ENCODE data around the gene DOK1.

The DOK1 gene

DNA sequence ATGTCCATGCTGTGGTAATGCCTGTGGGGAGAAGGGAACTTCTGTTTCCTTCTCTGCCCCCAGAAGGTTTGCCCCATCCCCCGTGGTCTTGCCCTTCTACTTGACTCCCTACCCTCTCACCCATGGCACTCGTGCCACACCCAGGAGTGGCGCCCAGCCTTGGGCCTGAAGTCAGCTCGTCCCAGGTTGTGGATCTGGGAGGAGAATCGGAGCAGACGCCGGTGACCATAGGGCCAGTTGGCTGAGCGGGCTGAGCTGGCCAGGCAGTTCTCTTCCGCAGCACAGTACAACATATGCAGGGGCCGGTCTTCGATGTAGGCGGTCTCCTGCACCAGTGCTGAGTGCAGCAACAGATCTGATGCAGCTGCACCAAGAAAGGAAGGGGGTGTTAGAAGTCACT is 20.1 kb upstream of the DOK1 start:
- H3K4me2 ChIP-seq (ENCODE audit: low read length), result no peak overlapping the region
- no peak overlapping the region for H3K4me3 ChIP-seq (ENCODE audit: low read length)
- no peaks in the 10 kb centered on the region for H3K9me3 ChIP-seq (ENCODE audit: control insufficient read depth, insufficient read depth, low read length)
- H3K27me3 ChIP-seq (ENCODE audit: control insufficient read depth, low read length), result peaks cover 22% of the 10 kb centered on the region
- H3K79me2 ChIP-seq (ENCODE audit: control insufficient read depth, low read length), result peaks cover 21% of the 10 kb centered on the region
- no peak overlapping the region for H3K27ac ChIP-seq (ENCODE audit: low read depth, low read length)
- no peaks in the 10 kb centered on the region for H3K9me2 ChIP-seq (replicated peaks; ENCODE audit: control insufficient read depth, low read length)
- peaks cover 27% of the 10 kb centered on the region for H3K36me3 ChIP-seq (ENCODE audit: control insufficient read depth, low read length)
- no peaks in the 10 kb centered on the region for H4K20me1 ChIP-seq (ENCODE audit: control insufficient read depth, insufficient read depth, low read depth, low read length)
- peaks cover 7% of the 10 kb centered on the region; the same call in 1 of the 2 replicates for H3F3A ChIP-seq (ENCODE audit: control insufficient read depth, insufficient read depth)
- no peak for TF ChIP-seq EZH2phosphoT487 (IDR thresholded peaks at IDR 0.05; ENCODE audit: borderline replicate concordance, low read length)
- TF ChIP-seq, protein P1, sequence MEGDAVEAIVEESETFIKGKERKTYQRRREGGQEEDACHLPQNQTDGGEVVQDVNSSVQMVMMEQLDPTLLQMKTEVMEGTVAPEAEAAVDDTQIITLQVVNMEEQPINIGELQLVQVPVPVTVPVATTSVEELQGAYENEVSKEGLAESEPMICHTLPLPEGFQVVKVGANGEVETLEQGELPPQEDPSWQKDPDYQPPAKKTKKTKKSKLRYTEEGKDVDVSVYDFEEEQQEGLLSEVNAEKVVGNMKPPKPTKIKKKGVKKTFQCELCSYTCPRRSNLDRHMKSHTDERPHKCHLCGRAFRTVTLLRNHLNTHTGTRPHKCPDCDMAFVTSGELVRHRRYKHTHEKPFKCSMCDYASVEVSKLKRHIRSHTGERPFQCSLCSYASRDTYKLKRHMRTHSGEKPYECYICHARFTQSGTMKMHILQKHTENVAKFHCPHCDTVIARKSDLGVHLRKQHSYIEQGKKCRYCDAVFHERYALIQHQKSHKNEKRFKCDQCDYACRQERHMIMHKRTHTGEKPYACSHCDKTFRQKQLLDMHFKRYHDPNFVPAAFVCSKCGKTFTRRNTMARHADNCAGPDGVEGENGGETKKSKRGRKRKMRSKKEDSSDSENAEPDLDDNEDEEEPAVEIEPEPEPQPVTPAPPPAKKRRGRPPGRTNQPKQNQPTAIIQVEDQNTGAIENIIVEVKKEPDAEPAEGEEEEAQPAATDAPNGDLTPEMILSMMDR (IDR thresholded peaks at IDR 0.05; ENCODE audit: low read depth, low read length, poor library complexity, severe bottlenecking), result no peak
- H3K4me1 ChIP-seq (ENCODE audit: control insufficient read depth, low read length), result peaks cover 19% of the 10 kb centered on the region

DNA sequence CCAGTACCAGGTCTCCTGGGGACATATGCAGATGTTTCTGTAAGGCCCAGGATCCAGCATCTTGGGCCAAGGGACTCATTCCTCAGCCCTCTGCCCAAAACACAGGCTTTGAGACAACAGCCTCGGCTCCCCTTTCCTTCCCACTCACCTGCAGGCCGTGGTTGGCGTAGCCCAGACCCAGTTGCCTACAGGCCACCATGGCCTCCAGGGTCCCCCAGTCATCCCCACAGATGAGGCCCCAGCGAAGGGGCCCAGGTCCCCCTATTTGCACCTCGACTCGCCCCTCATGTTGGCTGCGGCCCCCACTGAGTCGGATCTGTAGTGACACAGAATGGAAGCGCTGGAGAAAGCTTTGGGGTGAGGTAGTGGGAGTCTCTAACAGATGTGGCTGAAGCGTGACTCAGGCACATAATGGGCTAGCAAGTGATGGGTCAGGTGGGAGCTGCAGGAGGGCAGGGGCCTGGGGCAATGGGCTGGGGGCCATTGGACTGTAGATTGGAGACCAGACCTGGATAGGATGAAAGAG is 19.0 kb upstream of the DOK1 start:
- TF ChIP-seq, protein P1 (IDR thresholded peaks at IDR 0.05; ENCODE audit: low read depth, low read length, poor library complexity, severe bottlenecking), result no peak
- TF ChIP-seq EZH2phosphoT487 (IDR thresholded peaks at IDR 0.05; ENCODE audit: borderline replicate concordance, low read length), result no peak
- H3K4me3 ChIP-seq (ENCODE audit: low read length), result no peak overlapping the region
- no peaks in the 10 kb centered on the region for H4K20me1 ChIP-seq (ENCODE audit: control insufficient read depth, insufficient read depth, low read depth, low read length)
- peaks cover 19% of the 10 kb centered on the region for H3K4me1 ChIP-seq (ENCODE audit: control insufficient read depth, low read length)
- H3K27me3 ChIP-seq (ENCODE audit: control insufficient read depth, low read length), result peaks cover 25% of the 10 kb centered on the region
- no peaks in the 10 kb centered on the region for H3K9me2 ChIP-seq (replicated peaks; ENCODE audit: control insufficient read depth, low read length)
- H3K27ac ChIP-seq (ENCODE audit: low read depth, low read length), result no peak overlapping the region
- H3K4me2 ChIP-seq (ENCODE audit: low read length), result no peak overlapping the region
- H3K36me3 ChIP-seq (ENCODE audit: control insufficient read depth, low read length), result peaks cover 27% of the 10 kb centered on the region
- peaks cover 10% of the 10 kb centered on the region for H3K79me2 ChIP-seq (ENCODE audit: control insufficient read depth, low read length)
- peaks cover 7% of the 10 kb centered on the region; the same call in 1 of the 2 replicates for H3F3A ChIP-seq (ENCODE audit: control insufficient read depth, insufficient read depth)
- H3K9me3 ChIP-seq (ENCODE audit: control insufficient read depth, insufficient read depth, low read length), result no peaks in the 10 kb centered on the region

DNA sequence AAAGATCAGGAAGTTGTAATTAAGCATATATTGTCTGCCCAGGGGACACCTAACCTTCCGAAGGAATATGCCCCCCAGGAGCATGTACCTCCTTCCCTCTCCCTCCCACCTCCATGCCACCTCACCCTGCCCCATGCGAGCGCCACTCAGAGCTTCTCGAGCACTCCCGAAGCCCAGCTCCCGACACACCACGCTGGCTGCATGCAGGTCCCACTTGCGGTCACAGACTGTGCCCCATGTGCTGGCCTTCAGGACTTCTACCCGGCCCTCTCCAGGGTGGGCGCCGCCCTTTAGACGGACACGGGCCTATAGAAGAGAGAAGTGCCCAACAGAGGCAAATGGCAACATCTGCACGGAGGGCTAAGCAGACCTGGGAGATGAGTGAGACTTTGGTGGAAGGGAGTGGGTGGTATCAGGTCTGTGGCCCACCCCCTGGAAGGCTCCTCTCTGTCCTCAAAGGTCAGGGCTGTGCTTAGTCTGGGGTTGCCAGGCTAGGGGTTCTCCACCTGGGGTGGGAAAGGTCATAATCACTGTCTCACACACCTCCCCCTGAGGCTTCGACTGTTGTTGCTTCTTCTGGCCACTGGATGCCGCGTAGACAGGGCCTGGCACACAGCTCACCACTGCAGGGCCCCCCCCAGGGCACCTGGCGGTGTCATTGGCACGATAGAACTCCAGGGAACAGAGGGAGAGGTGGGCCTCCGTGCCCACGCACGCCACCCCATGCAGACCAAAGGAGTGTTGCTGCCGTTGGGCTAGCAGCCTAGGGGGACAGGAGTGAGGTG is 18.2 kb upstream of the DOK1 start:
- Histone ChIP-seq H3K9me3 (ENCODE audit: control insufficient read depth, insufficient read depth, low read length) (no peaks in the 10 kb centered on the region), H3K4me2 (ENCODE audit: low read length) (no peak overlapping the region), H3K4me3 (ENCODE audit: low read length) (no peak overlapping the region), H3K9me2 (replicated peaks; ENCODE audit: control insufficient read depth, low read length) (no peaks in the 10 kb centered on the region), H3K36me3 (ENCODE audit: control insufficient read depth, low read length) (peaks cover 20% of the 10 kb centered on the region), H3K4me1 (ENCODE audit: control insufficient read depth, low read length) (peaks cover 10% of the 10 kb centered on the region), H3K27me3 (ENCODE audit: control insufficient read depth, low read length) (peaks cover 25% of the 10 kb centered on the region), H4K20me1 (ENCODE audit: control insufficient read depth, insufficient read depth, low read depth, low read length) (no peaks in the 10 kb centered on the region), H3K27ac (ENCODE audit: low read depth, low read length) (no peak overlapping the region), H3F3A (ENCODE audit: control insufficient read depth, insufficient read depth) (peaks cover 7% of the 10 kb centered on the region; the same call in 1 of the 2 replicates), H3K79me2 (ENCODE audit: control insufficient read depth, low read length) (peaks cover 2% of the 10 kb centered on the region)
- TF ChIP-seq EZH2phosphoT487 (IDR thresholded peaks at IDR 0.05; ENCODE audit: borderline replicate concordance, low read length), result no peak
- TF ChIP-seq, protein P1 (IDR thresholded peaks at IDR 0.05; ENCODE audit: low read depth, low read length, poor library complexity, severe bottlenecking), result no peak
